HepG2 (cell line): ENCODE data around the gene H1-8. TPM values are rescaled to one million over a fixed set of nuclear protein-coding genes. Genes with fewer than 3 reads are reported as not detected.
A peak's percentile ranks its signal among the peaks of the same experiment; 100 is the strongest.

ENCODE experiments used
- CBX5 ChIP-seq: sonication (generic); formaldehyde crosslinking; IDR thresholded peaks from 2 replicates; pipeline ENCODE4 v1.4.0; 2020; ENCODE audit warnings: missing genetic modification reagents, borderline replicate concordance
- GABPB1 ChIP-seq: IDR thresholded peaks from 2 replicates; pipeline ENCODE4 v1.6.1; 2016; ENCODE audit warnings: mild to moderate bottlenecking, missing genetic modification reagents, moderate library complexity, missing compliant biosample characterization
- HES4 ChIP-seq: sonication (generic); formaldehyde crosslinking; IDR thresholded peaks from 2 replicates; pipeline ENCODE4 v1.9.0; 2021; ENCODE audit warnings: mild to moderate bottlenecking, missing genetic modification reagents, borderline replicate concordance
- HNF4G ChIP-seq, 2 experiments: sonication (generic) in 1 of 2; formaldehyde crosslinking in 1 of 2; IDR thresholded peaks; 2 replicates each; pipeline versions ENCODE4 v1.4.0 to v1.6.1; 2011 to 2020; ENCODE audit warnings: borderline replicate concordance in 2 of 2, low read depth in 2 of 2, mild to moderate bottlenecking in 2 of 2, low read length in 1 of 2, missing genetic modification reagents in 1 of 2, moderate library complexity in 1 of 2
- KDM2A ChIP-seq: sonication (generic); formaldehyde crosslinking; IDR thresholded peaks from 2 replicates; pipeline ENCODE4 v1.4.0; 2020; ENCODE audit warnings: low read depth, missing genetic modification reagents, borderline replicate concordance
- MEIS1 ChIP-seq: sonication (generic); formaldehyde crosslinking; IDR thresholded peaks from 2 replicates; pipeline ENCODE4 v1.9.0; 2021; ENCODE audit warnings: mild to moderate bottlenecking, missing genetic modification reagents, moderate library complexity, borderline replicate concordance
- NCOA1 ChIP-seq: sonication (generic); formaldehyde crosslinking; IDR thresholded peaks from 2 replicates; pipeline ENCODE4 v1.9.0; 2021; ENCODE audit warnings: missing genetic modification reagents
- PATZ1 ChIP-seq: sonication (generic); formaldehyde crosslinking; IDR thresholded peaks from 2 replicates; pipeline ENCODE4 v1.4.0; 2020; ENCODE audit warnings: missing genetic modification reagents
- PCBP1 ChIP-seq: fragments of 200-400 bp; formaldehyde crosslinking; IDR thresholded peaks from 2 replicates; pipeline ENCODE4 v1.6.1; 2017; ENCODE audit warnings: mild to moderate bottlenecking, low read depth, low read length, borderline replicate concordance
- POLR2A ChIP-seq, 2 experiments: IDR thresholded peaks; 2 replicates each; pipeline ENCODE4 v1.6.1; 2011; ENCODE audit warnings: low read depth in 2 of 2, low read length in 2 of 2, mild to moderate bottlenecking in 1 of 2, moderate library complexity in 1 of 2; ENCODE audit not compliant: insufficient read depth in 1 of 2
- SALL1 ChIP-seq: sonication (generic); formaldehyde crosslinking; IDR thresholded peaks from 2 replicates; pipeline ENCODE4 v1.8.0; 2022; ENCODE audit warnings: mild to moderate bottlenecking, missing genetic modification reagents
- TSC22D2 ChIP-seq: sonication (generic); formaldehyde crosslinking; IDR thresholded peaks from 2 replicates; pipeline ENCODE4 v1.5.1; 2020; ENCODE audit warnings: missing genetic modification reagents, mild to moderate bottlenecking, borderline replicate concordance
- ZBTB42 ChIP-seq: sonication (generic); formaldehyde crosslinking; IDR thresholded peaks from 2 replicates; pipeline ENCODE4 v1.5.0; 2020; ENCODE audit warnings: mild to moderate bottlenecking, missing genetic modification reagents
- ZEB1 ChIP-seq: IDR thresholded peaks from 2 replicates; pipeline ENCODE4 v1.6.1; 2012; ENCODE audit warnings: mild to moderate bottlenecking, low read depth, inconsistent platforms; ENCODE audit not compliant: insufficient replicate concordance
- ZNF331 ChIP-seq: sonication (generic); formaldehyde crosslinking; IDR thresholded peaks from 2 replicates; pipeline ENCODE4 v1.4.0; 2020; ENCODE audit warnings: missing genetic modification reagents
- ZNF841 ChIP-seq: sonication (generic); formaldehyde crosslinking; IDR thresholded peaks from 2 replicates; pipeline ENCODE4 v1.8.1; 2023; ENCODE audit warnings: missing genetic modification reagents, borderline replicate concordance
- polyA plus RNA-seq, 8 experiments: library from polyadenylated mRNA; depleted of rRNA in 3 of 8; stranded (reverse) in 7 of 8; unstranded in 1 of 8; fragments of >200 nt; fragmentation: Illumina TruSeq in 4 of 8; extraction: Trizol in 4 of 8; gene quantifications; 2 replicates each; pipeline versions ENCODE4 v1.2.1 to v1.2.3, GENCODE V29; 2011 to 2016; ENCODE audit warnings: low read depth in 4 of 8, missing spikeins in 1 of 8, mixed read lengths in 1 of 8; ENCODE audit not compliant: insufficient read depth in 1 of 8
- total RNA-seq, 5 experiments: library from RNA; depleted of rRNA; stranded (reverse); fragments of >200 nt; fragmentation: Illumina TruSeq; extraction: Trizol; gene quantifications; 2 replicates each; pipeline ENCODE4 v1.2.3, GENCODE V29; 2016; ENCODE audit warnings: low read depth in 1 of 5
- TF ChIP-seq, protein P1 (sequence below): sonication (generic); formaldehyde crosslinking; IDR thresholded peaks from 2 replicates; pipeline ENCODE4 v1.4.0; 2020; ENCODE audit warnings: missing genetic modification reagents, borderline replicate concordance
- TF ChIP-seq, protein P2 (sequence below): IDR thresholded peaks from 2 replicates; pipeline ENCODE4 v1.6.1; 2016; ENCODE audit warnings: mild to moderate bottlenecking
- TF ChIP-seq, protein P3 (sequence below): sonication (generic); formaldehyde crosslinking; IDR thresholded peaks from 2 replicates; pipeline ENCODE4 v1.4.0; 2020; ENCODE audit warnings: missing genetic modification reagents
- TF ChIP-seq, protein P4 (sequence below): IDR thresholded peaks from 2 replicates; pipeline ENCODE4 v1.6.1; 2016

H1-8 gene
- total and polyA plus RNA-seq, 2 of the 13 experiments (the other 11 are each of a cell fraction or from before 2014, with no cell fraction given): 0.08 TPM; not detected in 1

GRCh38 chr3:129535075-129535474 is 7.9 kb upstream of the H1-8 start (continued):
- TF ChIP-seq TSC22D2 (CRISPR knock-in tag) (0 out of 2 replicates have a peak, but pooled peaks have one; percentile 15), ZNF841 (CRISPR knock-in tag) (no peak), ZBTB42 (no peak), ZNF331 (CRISPR knock-in tag) (peak; percentile 43; the same call in 1 of the 2 replicates), PCBP1 (no peak), PATZ1 (CRISPR knock-in tag) (0 out of 2 replicates have a peak, but pooled peaks have one; percentile 9), CBX5 (peak; percentile 14; the same call in 1 of the 2 replicates), GABPB1 (CRISPR knock-in tag) (0 out of 2 replicates have a peak, but pooled peaks have one; percentile 4), HNF4G (IDR thresholded peaks at IDR 0.05; ENCODE audit: borderline replicate concordance, low read depth, low read length) (peak; percentile 31; the same call in 1 of the 2 replicates), HNF4G (CRISPR knock-in tag; IDR thresholded peaks at IDR 0.05; ENCODE audit: borderline replicate concordance, low read depth) (no peak), ZEB1 (no peak), MEIS1 (CRISPR knock-in tag) (0 out of 2 replicates have a peak, but pooled peaks have one; percentile 17), SALL1 (CRISPR knock-in tag) (peak; percentile 17; the same call in 1 of the 2 replicates), KDM2A (CRISPR knock-in tag) (0 out of 2 replicates have a peak, but pooled peaks have one; percentile 13), HES4 (no peak), NCOA1 (no peak), POLR2A (IDR thresholded peaks at IDR 0.05; ENCODE audit: insufficient read depth in 1 of 2, low read depth in 2 of 2, low read length in 2 of 2) (peak in 1 of 2 experiments; percentile 19; a peak in 1 of 4 replicates)
- TF ChIP-seq, protein P1, sequence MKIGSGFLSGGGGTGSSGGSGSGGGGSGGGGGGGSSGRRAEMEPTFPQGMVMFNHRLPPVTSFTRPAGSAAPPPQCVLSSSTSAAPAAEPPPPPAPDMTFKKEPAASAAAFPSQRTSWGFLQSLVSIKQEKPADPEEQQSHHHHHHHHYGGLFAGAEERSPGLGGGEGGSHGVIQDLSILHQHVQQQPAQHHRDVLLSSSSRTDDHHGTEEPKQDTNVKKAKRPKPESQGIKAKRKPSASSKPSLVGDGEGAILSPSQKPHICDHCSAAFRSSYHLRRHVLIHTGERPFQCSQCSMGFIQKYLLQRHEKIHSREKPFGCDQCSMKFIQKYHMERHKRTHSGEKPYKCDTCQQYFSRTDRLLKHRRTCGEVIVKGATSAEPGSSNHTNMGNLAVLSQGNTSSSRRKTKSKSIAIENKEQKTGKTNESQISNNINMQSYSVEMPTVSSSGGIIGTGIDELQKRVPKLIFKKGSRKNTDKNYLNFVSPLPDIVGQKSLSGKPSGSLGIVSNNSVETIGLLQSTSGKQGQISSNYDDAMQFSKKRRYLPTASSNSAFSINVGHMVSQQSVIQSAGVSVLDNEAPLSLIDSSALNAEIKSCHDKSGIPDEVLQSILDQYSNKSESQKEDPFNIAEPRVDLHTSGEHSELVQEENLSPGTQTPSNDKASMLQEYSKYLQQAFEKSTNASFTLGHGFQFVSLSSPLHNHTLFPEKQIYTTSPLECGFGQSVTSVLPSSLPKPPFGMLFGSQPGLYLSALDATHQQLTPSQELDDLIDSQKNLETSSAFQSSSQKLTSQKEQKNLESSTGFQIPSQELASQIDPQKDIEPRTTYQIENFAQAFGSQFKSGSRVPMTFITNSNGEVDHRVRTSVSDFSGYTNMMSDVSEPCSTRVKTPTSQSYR (CRISPR knock-in tag): 0 out of 2 replicates have a peak, but pooled peaks have one; percentile 14
- TF ChIP-seq, protein P2, sequence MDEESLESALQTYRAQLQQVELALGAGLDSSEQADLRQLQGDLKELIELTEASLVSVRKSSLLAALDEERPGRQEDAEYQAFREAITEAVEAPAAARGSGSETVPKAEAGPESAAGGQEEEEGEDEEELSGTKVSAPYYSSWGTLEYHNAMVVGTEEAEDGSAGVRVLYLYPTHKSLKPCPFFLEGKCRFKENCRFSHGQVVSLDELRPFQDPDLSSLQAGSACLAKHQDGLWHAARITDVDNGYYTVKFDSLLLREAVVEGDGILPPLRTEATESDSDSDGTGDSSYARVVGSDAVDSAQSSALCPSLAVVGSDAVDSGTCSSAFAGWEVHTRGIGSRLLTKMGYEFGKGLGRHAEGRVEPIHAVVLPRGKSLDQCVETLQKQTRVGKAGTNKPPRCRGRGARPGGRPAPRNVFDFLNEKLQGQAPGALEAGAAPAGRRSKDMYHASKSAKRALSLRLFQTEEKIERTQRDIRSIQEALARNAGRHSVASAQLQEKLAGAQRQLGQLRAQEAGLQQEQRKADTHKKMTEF (CRISPR knock-in tag): peak; percentile 25; the same call in 1 of the 2 replicates
- TF ChIP-seq, protein P3, sequence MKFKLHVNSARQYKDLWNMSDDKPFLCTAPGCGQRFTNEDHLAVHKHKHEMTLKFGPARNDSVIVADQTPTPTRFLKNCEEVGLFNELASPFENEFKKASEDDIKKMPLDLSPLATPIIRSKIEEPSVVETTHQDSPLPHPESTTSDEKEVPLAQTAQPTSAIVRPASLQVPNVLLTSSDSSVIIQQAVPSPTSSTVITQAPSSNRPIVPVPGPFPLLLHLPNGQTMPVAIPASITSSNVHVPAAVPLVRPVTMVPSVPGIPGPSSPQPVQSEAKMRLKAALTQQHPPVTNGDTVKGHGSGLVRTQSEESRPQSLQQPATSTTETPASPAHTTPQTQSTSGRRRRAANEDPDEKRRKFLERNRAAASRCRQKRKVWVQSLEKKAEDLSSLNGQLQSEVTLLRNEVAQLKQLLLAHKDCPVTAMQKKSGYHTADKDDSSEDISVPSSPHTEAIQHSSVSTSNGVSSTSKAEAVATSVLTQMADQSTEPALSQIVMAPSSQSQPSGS: no peak
- TF ChIP-seq, protein P4, sequence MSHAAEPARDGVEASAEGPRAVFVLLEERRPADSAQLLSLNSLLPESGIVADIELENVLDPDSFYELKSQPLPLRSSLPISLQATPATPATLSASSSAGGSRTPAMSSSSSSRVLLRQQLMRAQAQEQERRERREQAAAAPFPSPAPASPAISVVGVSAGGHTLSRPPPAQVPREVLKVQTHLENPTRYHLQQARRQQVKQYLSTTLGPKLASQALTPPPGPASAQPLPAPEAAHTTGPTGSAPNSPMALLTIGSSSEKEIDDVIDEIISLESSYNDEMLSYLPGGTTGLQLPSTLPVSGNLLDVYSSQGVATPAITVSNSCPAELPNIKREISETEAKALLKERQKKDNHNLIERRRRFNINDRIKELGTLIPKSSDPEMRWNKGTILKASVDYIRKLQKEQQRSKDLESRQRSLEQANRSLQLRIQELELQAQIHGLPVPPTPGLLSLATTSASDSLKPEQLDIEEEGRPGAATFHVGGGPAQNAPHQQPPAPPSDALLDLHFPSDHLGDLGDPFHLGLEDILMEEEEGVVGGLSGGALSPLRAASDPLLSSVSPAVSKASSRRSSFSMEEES: no peak
